ENCODE data around the gene NUMBL.

- TF ChIP-seq CTCF (IDR thresholded peaks at IDR 0.05) (no peak), ZFX (IDR thresholded peaks at IDR 0.05; ENCODE audit: borderline replicate concordance) (no peak)
Measured at GRCh38 chr19:40672573-40673299, 17.7 kb downstream of the NUMBL start.
